HepG2 (cell line): ENCODE data around the gene CNDP1. TPM values are rescaled to one million over a fixed set of nuclear protein-coding genes. Genes with fewer than 3 reads are reported as not detected.

Experiments
- ATRX ChIP-seq: sonication (generic); formaldehyde crosslinking; IDR thresholded peaks from 2 replicates; pipeline ENCODE4 v1.4.0; 2020; ENCODE audit warnings: missing genetic modification reagents, borderline replicate concordance
- CEBPB ChIP-seq: IDR thresholded peaks from 2 replicates; pipeline ENCODE4 v1.6.1; 2011; ENCODE audit warnings: low read depth, low read length, improper control_type of control experiment, borderline replicate concordance
- CREBL2 ChIP-seq: sonication (generic); formaldehyde crosslinking; IDR thresholded peaks from 2 replicates; pipeline ENCODE4 v1.8.1; 2023; ENCODE audit warnings: missing genetic modification reagents, mild to moderate bottlenecking, borderline replicate concordance
- DMAP1 ChIP-seq: IDR thresholded peaks from 2 replicates; pipeline ENCODE4 v1.6.1; 2016
- HBP1 ChIP-seq: IDR thresholded peaks from 2 replicates; pipeline ENCODE4 v1.6.1; 2016; ENCODE audit warnings: low read depth, control low read depth
- HES4 ChIP-seq: sonication (generic); formaldehyde crosslinking; IDR thresholded peaks from 2 replicates; pipeline ENCODE4 v1.9.0; 2021; ENCODE audit warnings: mild to moderate bottlenecking, missing genetic modification reagents, borderline replicate concordance
- KLF11 ChIP-seq: IDR thresholded peaks from 2 replicates; pipeline ENCODE4 v1.6.1; 2016; ENCODE audit warnings: missing compliant biosample characterization
- MXD1 ChIP-seq: sonication (generic); formaldehyde crosslinking; IDR thresholded peaks from 2 replicates; pipeline ENCODE4 v1.4.0; 2020; ENCODE audit warnings: mild to moderate bottlenecking, missing genetic modification reagents
- NRL ChIP-seq: sonication (generic); formaldehyde crosslinking; IDR thresholded peaks from 2 replicates; pipeline ENCODE4 v1.5.0; 2020; ENCODE audit warnings: missing genetic modification reagents, mild to moderate bottlenecking, moderate library complexity, borderline replicate concordance
- SCMH1 ChIP-seq: sonication (generic); formaldehyde crosslinking; IDR thresholded peaks from 2 replicates; pipeline ENCODE4 v1.9.0; 2021; ENCODE audit warnings: missing genetic modification reagents, mild to moderate bottlenecking, borderline replicate concordance
- SP1 ChIP-seq, 2 experiments: fragments of 450-650 bp in 1 of 2; sonication (generic) in 1 of 2; formaldehyde crosslinking in 1 of 2; IDR thresholded peaks; 2 replicates each; pipeline versions ENCODE4 v1.4.0 to v1.6.1; 2016 to 2020; ENCODE audit warnings: missing genetic modification reagents in 1 of 2
- STAT5B ChIP-seq: sonication (generic); formaldehyde crosslinking; IDR thresholded peaks from 2 replicates; pipeline ENCODE4 v1.4.0; 2020; ENCODE audit warnings: missing genetic modification reagents
- TRAFD1 ChIP-seq: sonication (generic); formaldehyde crosslinking; IDR thresholded peaks from 2 replicates; pipeline ENCODE4 v1.5.1; 2020; ENCODE audit warnings: missing genetic modification reagents, mild to moderate bottlenecking, borderline replicate concordance
- ZBED4 ChIP-seq: sonication (generic); formaldehyde crosslinking; IDR thresholded peaks from 2 replicates; pipeline ENCODE4 v1.4.0; 2020; ENCODE audit warnings: missing genetic modification reagents, borderline replicate concordance
- ZBTB7A ChIP-seq: sonication (generic); formaldehyde crosslinking; IDR thresholded peaks from 2 replicates; pipeline ENCODE4 v1.8.0; 2022; ENCODE audit warnings: mild to moderate bottlenecking, missing genetic modification reagents
- ZNF205 ChIP-seq: IDR thresholded peaks from 2 replicates; pipeline ENCODE4 v1.6.1; 2018; ENCODE audit warnings: missing biosample characterization, missing genetic modification reagents
- ZNF225 ChIP-seq: sonication (generic); formaldehyde crosslinking; IDR thresholded peaks from 2 replicates; pipeline ENCODE4 v1.4.0; 2020; ENCODE audit warnings: mild to moderate bottlenecking, missing genetic modification reagents
- ZNF335 ChIP-seq: sonication (generic); formaldehyde crosslinking; IDR thresholded peaks from 2 replicates; pipeline ENCODE4 v1.4.0; 2020; ENCODE audit warnings: missing genetic modification reagents
- ZNF383 ChIP-seq: sonication (generic); formaldehyde crosslinking; IDR thresholded peaks from 2 replicates; pipeline ENCODE4 v1.4.0; 2020; ENCODE audit warnings: missing genetic modification reagents, mild to moderate bottlenecking, borderline replicate concordance
- polyA plus RNA-seq, 8 experiments: library from polyadenylated mRNA; depleted of rRNA in 3 of 8; stranded (reverse) in 7 of 8; unstranded in 1 of 8; fragments of >200 nt; fragmentation: Illumina TruSeq in 4 of 8; extraction: Trizol in 4 of 8; gene quantifications; 2 replicates each; pipeline versions ENCODE4 v1.2.1 to v1.2.3, GENCODE V29; 2011 to 2016; ENCODE audit warnings: low read depth in 4 of 8, missing spikeins in 1 of 8, mixed read lengths in 1 of 8; ENCODE audit not compliant: insufficient read depth in 1 of 8
- total RNA-seq, 5 experiments: library from RNA; depleted of rRNA; stranded (reverse); fragments of >200 nt; fragmentation: Illumina TruSeq; extraction: Trizol; gene quantifications; 2 replicates each; pipeline ENCODE4 v1.2.3, GENCODE V29; 2016; ENCODE audit warnings: low read depth in 1 of 5

Gene CNDP1
- total and polyA plus RNA-seq, 2 of the 13 experiments (the other 11 are each of a cell fraction or from before 2014, with no cell fraction given), result 0.01 TPM; not detected in 1

- TF ChIP-seq CEBPB (no peak), ATRX (CRISPR knock-in tag) (no peak), KLF11 (no peak), SP1 (IDR thresholded peaks at IDR 0.05) (no peak), SP1 (CRISPR knock-in tag; IDR thresholded peaks at IDR 0.05) (no peak), ZNF205 (0 out of 2 replicates have a peak, but pooled peaks have one; percentile 24), DMAP1 (CRISPR knock-in tag) (peak; percentile 67), HES4 (CRISPR knock-in tag) (peak; percentile 95), MXD1 (0 out of 2 replicates have a peak, but pooled peaks have one; percentile 53), ZBTB7A (CRISPR knock-in tag) (no peak), STAT5B (CRISPR knock-in tag) (no peak), NRL (peak; percentile 62; the same call in 1 of the 2 replicates), ZNF335 (no peak), TRAFD1 (CRISPR knock-in tag) (no peak), SCMH1 (CRISPR knock-in tag) (no peak), ZBED4 (CRISPR knock-in tag) (no peak), ZNF225 (peak; percentile 88; the same call in 1 of the 2 replicates), CREBL2 (peak; percentile 45; the same call in 1 of the 2 replicates), HBP1 (CRISPR knock-in tag) (no peak), ZNF383 (CRISPR knock-in tag) (no peak)
These were observed 37.6 kb upstream of the CNDP1 start (continued) for GRCh38 chr18:74496508-74497323.
